OCI-LY1 (cell line): ENCODE data around the gene SLC6A15.

ENCODE experiments used
- H2AFZ ChIP-seq: fragments of 200-600 bp; sonication (generic), shearing (Covaris generic); 2 replicates; pipeline ENCODE4 v1.6.0; 2014; ENCODE audit warnings: antibody characterized with exemption, mild to moderate bottlenecking, low read length
- H3F3A ChIP-seq: fragments of 200-600 bp; sonication (generic), shearing (Covaris generic); 2 replicates; pipeline ENCODE4 v1.6.0; 2014; ENCODE audit warnings: mild to moderate bottlenecking, antibody characterized with exemption, low read length, moderate library complexity; ENCODE audit not compliant: insufficient read depth
- H3K27ac ChIP-seq: fragments of 200-600 bp; sonication (generic); 2 replicates; pipeline ENCODE4 v1.5.1; 2014; ENCODE audit warnings: low read length, mixed run types, mild to moderate bottlenecking, low read depth; ENCODE audit not compliant: poor library complexity, severe bottlenecking
- H3K27me3 ChIP-seq: fragments of 200-600 bp; sonication (generic); 2 replicates; pipeline ENCODE4 v1.6.0; 2014; ENCODE audit warnings: antibody characterized with exemption, mild to moderate bottlenecking, low read length, moderate library complexity; ENCODE audit not compliant: insufficient read depth
- H3K36me3 ChIP-seq: fragments of 200-600 bp; sonication (generic); 2 replicates; pipeline ENCODE4 v1.6.1; 2014; ENCODE audit warnings: mild to moderate bottlenecking, antibody characterized with exemption, low read length, moderate library complexity, mixed read lengths; ENCODE audit not compliant: insufficient read depth
- H3K4me1 ChIP-seq: fragments of 200-600 bp; sonication (generic); 2 replicates; pipeline ENCODE4 v1.5.1; 2014; ENCODE audit warnings: mild to moderate bottlenecking, low read length, moderate library complexity; ENCODE audit not compliant: insufficient read depth, severe bottlenecking
- H3K4me2 ChIP-seq: fragments of 200-600 bp; sonication (generic), shearing (Covaris generic); 2 replicates; pipeline ENCODE4 v1.6.1; 2014; ENCODE audit warnings: low read length
- H3K4me3 ChIP-seq: fragments of 200-600 bp; sonication (generic); 2 replicates; pipeline ENCODE4 v1.5.1; 2014; ENCODE audit warnings: low read length, low read depth, mild to moderate bottlenecking, mixed read lengths; ENCODE audit not compliant: poor library complexity, severe bottlenecking
- H3K79me2 ChIP-seq: fragments of 200-600 bp; shearing (Covaris generic); 2 replicates; pipeline ENCODE4 v1.6.1; 2016; ENCODE audit warnings: mixed run types, low read length, mixed read lengths; ENCODE audit not compliant: insufficient read depth
- H3K9ac ChIP-seq: fragments of 200-600 bp; sonication (generic), shearing (Covaris generic); 2 replicates; pipeline ENCODE4 v1.6.1; 2014; ENCODE audit warnings: mild to moderate bottlenecking, low read length, mixed read lengths
- H3K9me2 ChIP-seq: fragments of 200-600 bp; sonication (generic), shearing (Covaris generic); 2 replicates; pipeline ENCODE4 v1.6.1; 2014; ENCODE audit warnings: low read depth, mild to moderate bottlenecking, low read length, mixed read lengths
- H3K9me3 ChIP-seq: fragments of 200-600 bp; shearing (Covaris generic); 2 replicates; pipeline ENCODE4 v1.6.1; 2014; ENCODE audit warnings: low read length, mixed read lengths
- H4K20me1 ChIP-seq: fragments of 200-600 bp; sonication (generic), shearing (Covaris generic); 2 replicates; pipeline ENCODE4 v1.6.0; 2016; ENCODE audit warnings: mild to moderate bottlenecking, low read length; ENCODE audit not compliant: insufficient read depth
- EZH2 ChIP-seq: fragments of 200-600 bp; sonication (generic), shearing (Covaris generic); IDR thresholded peaks from 2 replicates; pipeline ENCODE4 v1.8.0; 2017; ENCODE audit warnings: borderline replicate concordance, mixed run types, mild to moderate bottlenecking, antibody characterized with exemption, low read length, moderate library complexity, mixed read lengths
- TF ChIP-seq, protein P1 (sequence below): fragments of 200-600 bp; sonication (generic), shearing (Covaris generic); IDR thresholded peaks from 2 replicates; pipeline ENCODE4 v1.5.1; 2017; ENCODE audit warnings: mild to moderate bottlenecking, antibody characterized with exemption, low read length, moderate library complexity, mixed read lengths

Gene SLC6A15

DNA sequence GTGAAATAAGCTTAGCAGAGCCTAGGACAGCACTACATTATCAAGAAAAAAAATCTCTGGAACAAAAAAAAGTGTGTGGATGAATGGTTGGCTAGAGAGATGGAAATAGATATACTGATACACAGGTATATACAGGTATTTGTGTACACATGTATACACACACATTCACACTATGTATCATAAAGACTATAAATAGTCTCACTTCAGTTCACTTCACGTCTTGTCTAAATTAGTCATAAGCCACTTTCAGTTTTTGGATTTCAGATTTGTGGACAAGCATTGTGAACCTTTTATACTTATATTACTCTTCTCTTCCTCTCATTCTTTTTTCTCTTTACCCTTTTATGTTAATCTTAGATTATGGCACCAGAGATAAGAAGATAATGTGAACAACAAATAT, 41.8 kb upstream of the SLC6A15 start:
- Histone ChIP-seq H3K4me2 (no peak overlapping the region), H3K4me3 (no peak overlapping the region), H3F3A (no peaks in the 10 kb centered on the region)

DNA sequence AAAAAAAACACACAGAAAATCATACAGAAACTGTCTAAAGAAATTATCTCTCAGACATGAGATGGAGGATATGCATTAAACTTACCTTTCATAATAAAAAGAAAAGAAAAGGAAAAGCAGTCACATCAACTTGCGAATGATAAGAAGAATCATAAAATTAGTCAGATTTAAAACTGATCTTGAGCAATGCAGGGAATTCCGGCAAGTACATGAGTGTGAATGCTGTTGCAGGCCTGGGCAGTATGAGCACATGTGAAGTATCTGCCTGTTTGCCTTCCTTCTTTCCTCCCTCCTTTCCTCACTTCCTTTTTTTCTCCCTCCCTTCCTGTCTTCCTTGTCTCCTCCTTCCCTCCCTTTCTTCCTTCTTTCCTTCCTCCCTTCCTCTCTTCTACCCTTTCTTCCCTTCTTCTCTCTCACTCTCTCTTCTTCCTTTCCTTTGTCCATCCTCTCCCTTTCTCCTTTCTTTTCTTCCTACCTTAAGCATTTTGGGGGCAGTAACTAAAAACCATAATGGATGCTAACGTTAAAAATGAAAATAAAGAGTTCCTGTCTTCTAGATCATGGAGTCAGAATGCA, 38.5 kb upstream of the SLC6A15 start:
- Histone ChIP-seq H4K20me1 (no peaks in the 10 kb centered on the region), H3K4me2 (no peak overlapping the region), H3K9me3 (no peaks in the 10 kb centered on the region), H3F3A (no peaks in the 10 kb centered on the region), H3K9me2 (no peaks in the 10 kb centered on the region), H3K4me3 (no peak overlapping the region), H2AFZ (no peak overlapping the region), H3K36me3 (no peaks in the 10 kb centered on the region), H3K27ac (no peak overlapping the region), H3K79me2 (no peaks in the 10 kb centered on the region), H3K4me1 (no peaks in the 10 kb centered on the region), H3K9ac (no peak overlapping the region), H3K27me3 (no peaks in the 10 kb centered on the region)
- TF ChIP-seq, protein P1, sequence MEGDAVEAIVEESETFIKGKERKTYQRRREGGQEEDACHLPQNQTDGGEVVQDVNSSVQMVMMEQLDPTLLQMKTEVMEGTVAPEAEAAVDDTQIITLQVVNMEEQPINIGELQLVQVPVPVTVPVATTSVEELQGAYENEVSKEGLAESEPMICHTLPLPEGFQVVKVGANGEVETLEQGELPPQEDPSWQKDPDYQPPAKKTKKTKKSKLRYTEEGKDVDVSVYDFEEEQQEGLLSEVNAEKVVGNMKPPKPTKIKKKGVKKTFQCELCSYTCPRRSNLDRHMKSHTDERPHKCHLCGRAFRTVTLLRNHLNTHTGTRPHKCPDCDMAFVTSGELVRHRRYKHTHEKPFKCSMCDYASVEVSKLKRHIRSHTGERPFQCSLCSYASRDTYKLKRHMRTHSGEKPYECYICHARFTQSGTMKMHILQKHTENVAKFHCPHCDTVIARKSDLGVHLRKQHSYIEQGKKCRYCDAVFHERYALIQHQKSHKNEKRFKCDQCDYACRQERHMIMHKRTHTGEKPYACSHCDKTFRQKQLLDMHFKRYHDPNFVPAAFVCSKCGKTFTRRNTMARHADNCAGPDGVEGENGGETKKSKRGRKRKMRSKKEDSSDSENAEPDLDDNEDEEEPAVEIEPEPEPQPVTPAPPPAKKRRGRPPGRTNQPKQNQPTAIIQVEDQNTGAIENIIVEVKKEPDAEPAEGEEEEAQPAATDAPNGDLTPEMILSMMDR, result no peak
- no peak for TF ChIP-seq EZH2

More for the DNA sequence above, 41.8 kb upstream of the SLC6A15 start:
- H3K4me1 ChIP-seq, result no peaks in the 10 kb centered on the region
- no peaks in the 10 kb centered on the region for H3K79me2 ChIP-seq
- H3K27ac ChIP-seq, result no peak overlapping the region
- H3K9me3 ChIP-seq, result no peaks in the 10 kb centered on the region
- no peak overlapping the region for H2AFZ ChIP-seq
- H3K9ac ChIP-seq, result no peak overlapping the region
- no peak for TF ChIP-seq EZH2
- TF ChIP-seq, protein P1, result no peak
- no peaks in the 10 kb centered on the region for H3K36me3 ChIP-seq
- H4K20me1 ChIP-seq, result no peaks in the 10 kb centered on the region
- H3K27me3 ChIP-seq, result no peaks in the 10 kb centered on the region
- H3K9me2 ChIP-seq, result no peaks in the 10 kb centered on the region

DNA sequence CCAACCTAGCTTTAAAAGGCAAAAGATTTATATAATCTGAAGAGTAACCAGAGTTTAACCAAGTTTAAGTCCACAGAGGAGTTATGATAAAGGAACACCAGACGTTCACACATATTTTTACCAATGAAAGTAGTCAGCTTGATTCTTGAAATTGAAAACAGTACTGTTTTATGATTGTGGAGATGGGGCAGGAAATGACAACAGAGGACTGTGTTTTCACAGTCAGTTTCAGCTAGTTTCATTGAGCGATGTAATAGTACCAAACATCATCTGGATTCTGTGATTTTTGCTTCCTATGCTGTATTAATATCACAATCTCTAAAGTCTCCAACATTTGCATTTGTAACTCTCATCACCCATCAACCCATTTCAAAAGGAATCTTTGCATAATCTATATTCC, 34.2 kb upstream of the SLC6A15 start:
- H4K20me1 ChIP-seq, result no peaks in the 10 kb centered on the region
- H3K27me3 ChIP-seq, result no peaks in the 10 kb centered on the region
- no peak overlapping the region for H2AFZ ChIP-seq
- H3K36me3 ChIP-seq, result no peaks in the 10 kb centered on the region
- no peak overlapping the region for H3K27ac ChIP-seq
- H3K4me2 ChIP-seq, result no peak overlapping the region
- H3K79me2 ChIP-seq, result no peaks in the 10 kb centered on the region
- H3F3A ChIP-seq, result no peaks in the 10 kb centered on the region
- H3K4me3 ChIP-seq, result no peak overlapping the region
- H3K4me1 ChIP-seq, result no peaks in the 10 kb centered on the region
- no peak overlapping the region for H3K9ac ChIP-seq
- H3K9me2 ChIP-seq, result no peaks in the 10 kb centered on the region
- H3K9me3 ChIP-seq, result no peaks in the 10 kb centered on the region
- no peak for TF ChIP-seq EZH2
- TF ChIP-seq, protein P1, result no peak
